ENCODE data around the gene OTOF. TPM values are rescaled to one million over a fixed set of nuclear protein-coding genes. Genes with fewer than 3 reads are reported as not detected.
"Not testable (repeated sequence)": the region's sequence is repeated elsewhere in the genome, so short reads cannot be mapped to it uniquely, and the experiment has no call there.

OTOF gene
- total RNA-seq, 2 experiments from 2014 or later = 0.71 to 0.75 TPM

GRCh38 chr2:26470601-26471260, 7.2 kb downstream of the OTOF start:
- intact Hi-C loops (cut with DNase I, micrococcal nuclease) = no loop called here
- H3K27ac ChIP-seq (ENCODE audit: low read depth in 1 of 2, low read length in 2 of 2) = no peak overlapping the region
- ATAC-seq (ENCODE audit: poor library complexity) = no peak
- Mint-ChIP-seq H3K36me3 (ENCODE audit: low read depth) (no peaks in the 10 kb centered on the region), H3K4me3 (no peak overlapping the region), H3K4me1 (ENCODE audit: low read depth) (no peaks in the 10 kb centered on the region), H3K27me3 (no peaks in the 10 kb centered on the region), H3K27ac (no peak overlapping the region), H3K9me3 (no peaks in the 10 kb centered on the region)
- CTCF ChIA-PET = no interaction called here
- no peaks in the 10 kb centered on the region for H3K27me3 ChIP-seq (ENCODE audit: control insufficient read depth in 1 of 2, insufficient read depth in 2 of 2, low read length in 2 of 2)
- H3K36me3 ChIP-seq (ENCODE audit: insufficient read depth, low read length) = no peaks in the 10 kb centered on the region
- no peak overlapping the region for H3K4me3 ChIP-seq (ENCODE audit: low read length)
- peaks cover 10 to 19% of the 10 kb centered on the region in 2 experiments for H3K9me3 ChIP-seq (ENCODE audit: control insufficient read depth in 1 of 2, insufficient read depth in 1 of 2, low read length in 2 of 2)
- no peak for DNase-seq
- no peaks in the 10 kb centered on the region for H3K4me1 ChIP-seq (ENCODE audit: insufficient read depth, low read length)
- TF ChIP-seq CTCF (IDR thresholded peaks at IDR 0.05) = no peak
- POLR2A ChIA-PET = no interaction called here

- no peaks in the 10 kb centered on the region for H3K4me1 Mint-ChIP-seq (ENCODE audit: low read depth)
- DNase-seq = no peak
- ATAC-seq (ENCODE audit: poor library complexity) = no peak
- no peak overlapping the region for H3K4me3 Mint-ChIP-seq
- no peaks in the 10 kb centered on the region for H3K36me3 Mint-ChIP-seq (ENCODE audit: low read depth)
- Histone ChIP-seq H3K9me3 (ENCODE audit: control insufficient read depth in 1 of 2, insufficient read depth in 1 of 2, low read length in 2 of 2) (peaks cover 10 to 19% of the 10 kb centered on the region in 2 experiments), H3K36me3 (ENCODE audit: insufficient read depth, low read length) (no peaks in the 10 kb centered on the region), H3K4me1 (ENCODE audit: insufficient read depth, low read length) (no peaks in the 10 kb centered on the region), H3K27ac (ENCODE audit: low read depth in 1 of 2, low read length in 2 of 2) (no peak overlapping the region), H3K27me3 (ENCODE audit: control insufficient read depth in 1 of 2, insufficient read depth in 2 of 2, low read length in 2 of 2) (no peaks in the 10 kb centered on the region), H3K4me3 (ENCODE audit: low read length) (no peak overlapping the region)
- TF ChIP-seq CTCF (IDR thresholded peaks at IDR 0.05) = no peak
- intact Hi-C loops (cut with DNase I, micrococcal nuclease) = no loop called here
- ChIA-PET POLR2A (no interaction called here), CTCF (no interaction called here)
- H3K27me3 Mint-ChIP-seq = no peaks in the 10 kb centered on the region
- no peaks in the 10 kb centered on the region for H3K9me3 Mint-ChIP-seq
- H3K27ac Mint-ChIP-seq = no peak overlapping the region
These were observed 8.0 kb downstream of the OTOF start for GRCh38 chr2:26469955-26470354.

- TF ChIP-seq CTCF (IDR thresholded peaks at IDR 0.05) = peak; percentile 36
These were observed 8.7 kb downstream of the OTOF start for GRCh38 chr2:26469092-26469710.

GRCh38 chr2:26468544-26468943, 9.4 kb downstream of the OTOF start:
- POLR2A ChIA-PET = interaction anchor here (1.0 kb wide), 1 partner anchor 123 kb away, joined by 3 read pairs; the partner anchor contains the start of gene SELENOI
- H3K36me3 Mint-ChIP-seq (ENCODE audit: low read depth); H3K9me3 Mint-ChIP-seq; H3K27me3 Mint-ChIP-seq; H3K27me3 ChIP-seq (ENCODE audit: control insufficient read depth in 1 of 2, insufficient read depth in 2 of 2, low read length in 2 of 2); intact Hi-C loops (cut with DNase I, micrococcal nuclease); DNase-seq; H3K4me3 Mint-ChIP-seq; H3K4me1 ChIP-seq (ENCODE audit: insufficient read depth, low read length); H3K27ac ChIP-seq (ENCODE audit: low read depth in 1 of 2, low read length in 2 of 2); H3K27ac Mint-ChIP-seq; H3K36me3 ChIP-seq (ENCODE audit: insufficient read depth, low read length); H3K4me1 Mint-ChIP-seq (ENCODE audit: low read depth); H3K4me3 ChIP-seq (ENCODE audit: low read length); ATAC-seq (ENCODE audit: poor library complexity); CTCF ChIA-PET: not testable (repeated sequence)
- peaks cover 10 to 19% of the 10 kb centered on the region in 2 experiments for H3K9me3 ChIP-seq (ENCODE audit: control insufficient read depth in 1 of 2, insufficient read depth in 1 of 2, low read length in 2 of 2)

More at GRCh38 chr2:26469092-26469710, 8.7 kb downstream of the OTOF start:
- H3K4me1 Mint-ChIP-seq (ENCODE audit: low read depth) = no peaks in the 10 kb centered on the region
- H3K27me3 Mint-ChIP-seq = no peaks in the 10 kb centered on the region
- CTCF ChIA-PET = no interaction called here
- Histone ChIP-seq H3K4me3 (ENCODE audit: low read length) (no peak overlapping the region), H3K9me3 (ENCODE audit: control insufficient read depth in 1 of 2, insufficient read depth in 1 of 2, low read length in 2 of 2) (peaks cover 10 to 19% of the 10 kb centered on the region in 2 experiments), H3K36me3 (ENCODE audit: insufficient read depth, low read length) (no peaks in the 10 kb centered on the region), H3K4me1 (ENCODE audit: insufficient read depth, low read length) (no peaks in the 10 kb centered on the region), H3K27me3 (ENCODE audit: control insufficient read depth in 1 of 2, insufficient read depth in 2 of 2, low read length in 2 of 2) (no peaks in the 10 kb centered on the region), H3K27ac (ENCODE audit: low read depth in 1 of 2, low read length in 2 of 2) (no peak overlapping the region)
- ATAC-seq (ENCODE audit: poor library complexity) (no peak), DNase-seq (peak in 10 of 14 experiments; percentile 6 to 64 (median 38))
- intact Hi-C loops (cut with DNase I, micrococcal nuclease) = no loop called here
- no peak overlapping the region for H3K4me3 Mint-ChIP-seq
- POLR2A ChIA-PET = interaction anchor here (1.0 kb wide), 1 partner anchor 124 kb away, joined by 3 read pairs; the partner anchor contains the start of gene SELENOI
- H3K27ac Mint-ChIP-seq = no peak overlapping the region
- H3K36me3 Mint-ChIP-seq (ENCODE audit: low read depth) = no peaks in the 10 kb centered on the region
- no peaks in the 10 kb centered on the region for H3K9me3 Mint-ChIP-seq

All from CD4-positive, alpha-beta T cell (primary cell).